DOHH2 (cell line): ENCODE data around the gene PRIM1.

Experiments used
- CTCF ChIP-seq: fragments of 200-600 bp; sonication (generic); IDR thresholded peaks from one replicate; pipeline ENCODE4 v1.5.1; 2014; ENCODE audit warnings: antibody characterized with exemption, mild to moderate bottlenecking, low read depth, low read length; ENCODE audit not compliant: poor library complexity, severe bottlenecking
- EZH2phosphoT487 ChIP-seq: fragments of 200-600 bp; sonication (generic); IDR thresholded peaks from 2 replicates; pipeline ENCODE4 v1.6.1; 2017; ENCODE audit warnings: borderline replicate concordance, mild to moderate bottlenecking, antibody characterized with exemption, low read length, moderate library complexity, mixed read lengths

- TF ChIP-seq CTCF: no peak
- TF ChIP-seq EZH2phosphoT487: no peak
These were observed 33.8 kb upstream of the PRIM1 start for GRCh38 chr12:56785874-56786273.
